Measurements from ENCODE around the gene RBM18. TPM values are rescaled to one million over a fixed set of nuclear protein-coding genes. Genes with fewer than 3 reads are reported as not detected.

Gene RBM18
- total RNA-seq, 1 experiment from 2014 or later = 32.5 TPM

- Histone ChIP-seq H3K9me2 (ENCODE audit: insufficient read depth) (no peaks in the 10 kb centered on the region), H2AFZ (ENCODE audit: low read depth, low read length, poor library complexity, severe bottlenecking) (peak within 1 kb of the TSS; percentile 84), H3K79me2 (ENCODE audit: insufficient read depth, low read length) (no peaks in the 10 kb centered on the region), H3K36me3 (ENCODE audit: control insufficient read depth in 1 of 2, insufficient read depth in 2 of 2, low read length in 2 of 2) (no peaks in the 10 kb centered on the region), H4K20me1 (ENCODE audit: insufficient read depth) (no peaks in the 10 kb centered on the region), H3K4me2 (ENCODE audit: low read length) (peak within 1 kb of the TSS; percentile 75), H3K4me1 (ENCODE audit: control insufficient read depth in 1 of 2, insufficient read depth in 2 of 2, low read length in 2 of 2) (peaks cover 0 to 6% of the 10 kb centered on the region in 2 experiments; a peak in 1 of 4 replicates), H3K27ac (ENCODE audit: low read depth, low read length) (no peak within 1 kb of the TSS; the same call in 1 of the 2 replicates), H3K4me3 (replicated peaks in 1 of 2; ENCODE audit: low read depth in 1 of 2, low read length in 2 of 2) (peak within 1 kb of the TSS; percentile 33 to 58), H3K9me3 (ENCODE audit: control insufficient read depth in 1 of 2, insufficient read depth in 1 of 2, low read depth in 1 of 2, low read length in 2 of 2) (no peaks in the 10 kb centered on the region), H3K9ac (ENCODE audit: low read length) (peak within 1 kb of the TSS; percentile 36), H3K27me3 (ENCODE audit: insufficient read depth, low read length) (peaks cover 13% of the 10 kb centered on the region; the same call in 1 of the 2 replicates)
- intact Hi-C loops (cut with micrococcal nuclease) = no loop called here
- no TSS peak for BruUV-seq (replicated peaks)
- ChIA-PET POLR2A (no interaction called here), CTCF (no interaction called here), RAD21 (ENCODE audit: low non-redundant PET in 1 of 2, low total read pairs in 2 of 2, uncharacterized antibody in 2 of 2, unreplicated experiment in 2 of 2) (no interaction called here)
- peak; percentile 32; the same call in 1 of the 2 replicates for TF ChIP-seq FOSL1 (IDR thresholded peaks at IDR 0.05; ENCODE audit: low read depth)
- TF ChIP-seq ZFX (IDR thresholded peaks at IDR 0.05) = 0 out of 2 replicates have a peak, but pooled peaks have one; percentile 26
- no peak for TF ChIP-seq SIN3A (IDR thresholded peaks at IDR 0.05; ENCODE audit: low read depth)
- peak; percentile 69 for ATAC-seq
- DNase-seq (ENCODE audit: low read depth, low spot score) = no peak
Observed at GRCh38 chr9:122228568-122229484, 35.8 kb downstream of the RBM18 start, which contains the start of gene LHX6. TSS of gene LHX6 (minus strand) at chr9:122228957. CDS start at chr9:122228740, 217 bp downstream.

- no TSS peak for BruUV-seq (replicated peaks)
- no peak overlapping the region; the same call in 1 of the 2 replicates for H3K27ac ChIP-seq (ENCODE audit: low read depth, low read length)
- no peaks in the 10 kb centered on the region for H3K9me3 ChIP-seq (ENCODE audit: control insufficient read depth in 1 of 2, insufficient read depth in 1 of 2, low read depth in 1 of 2, low read length in 2 of 2)
- H3K27me3 ChIP-seq (ENCODE audit: insufficient read depth, low read length) = peaks cover 13% of the 10 kb centered on the region; the same call in 1 of the 2 replicates
- TF ChIP-seq SIN3A (IDR thresholded peaks at IDR 0.05; ENCODE audit: low read depth) (no peak), EGR1 (IDR thresholded peaks at IDR 0.05; ENCODE audit: low read depth) (no peak), ZFX (IDR thresholded peaks at IDR 0.05) (no peak), SP1 (IDR thresholded peaks at IDR 0.05; ENCODE audit: low read depth) (no peak), SRF (IDR thresholded peaks at IDR 0.05; ENCODE audit: low read depth) (no peak), MAX (IDR thresholded peaks at IDR 0.05) (no peak), POLR2AphosphoS5 (IDR thresholded peaks at IDR 0.05; ENCODE audit: low read depth, low read length) (no peak)
- TF ChIP-seq, protein P1, sequence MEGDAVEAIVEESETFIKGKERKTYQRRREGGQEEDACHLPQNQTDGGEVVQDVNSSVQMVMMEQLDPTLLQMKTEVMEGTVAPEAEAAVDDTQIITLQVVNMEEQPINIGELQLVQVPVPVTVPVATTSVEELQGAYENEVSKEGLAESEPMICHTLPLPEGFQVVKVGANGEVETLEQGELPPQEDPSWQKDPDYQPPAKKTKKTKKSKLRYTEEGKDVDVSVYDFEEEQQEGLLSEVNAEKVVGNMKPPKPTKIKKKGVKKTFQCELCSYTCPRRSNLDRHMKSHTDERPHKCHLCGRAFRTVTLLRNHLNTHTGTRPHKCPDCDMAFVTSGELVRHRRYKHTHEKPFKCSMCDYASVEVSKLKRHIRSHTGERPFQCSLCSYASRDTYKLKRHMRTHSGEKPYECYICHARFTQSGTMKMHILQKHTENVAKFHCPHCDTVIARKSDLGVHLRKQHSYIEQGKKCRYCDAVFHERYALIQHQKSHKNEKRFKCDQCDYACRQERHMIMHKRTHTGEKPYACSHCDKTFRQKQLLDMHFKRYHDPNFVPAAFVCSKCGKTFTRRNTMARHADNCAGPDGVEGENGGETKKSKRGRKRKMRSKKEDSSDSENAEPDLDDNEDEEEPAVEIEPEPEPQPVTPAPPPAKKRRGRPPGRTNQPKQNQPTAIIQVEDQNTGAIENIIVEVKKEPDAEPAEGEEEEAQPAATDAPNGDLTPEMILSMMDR (IDR thresholded peaks at IDR 0.05 in 2 of 3, conservative IDR thresholded peaks at IDR 0.05 in 1 of 3; ENCODE audit: borderline replicate concordance in 1 of 3, insufficient read depth in 1 of 3, low read depth in 2 of 3, low read length in 2 of 3) = no peak
- TF ChIP-seq, protein P2, sequence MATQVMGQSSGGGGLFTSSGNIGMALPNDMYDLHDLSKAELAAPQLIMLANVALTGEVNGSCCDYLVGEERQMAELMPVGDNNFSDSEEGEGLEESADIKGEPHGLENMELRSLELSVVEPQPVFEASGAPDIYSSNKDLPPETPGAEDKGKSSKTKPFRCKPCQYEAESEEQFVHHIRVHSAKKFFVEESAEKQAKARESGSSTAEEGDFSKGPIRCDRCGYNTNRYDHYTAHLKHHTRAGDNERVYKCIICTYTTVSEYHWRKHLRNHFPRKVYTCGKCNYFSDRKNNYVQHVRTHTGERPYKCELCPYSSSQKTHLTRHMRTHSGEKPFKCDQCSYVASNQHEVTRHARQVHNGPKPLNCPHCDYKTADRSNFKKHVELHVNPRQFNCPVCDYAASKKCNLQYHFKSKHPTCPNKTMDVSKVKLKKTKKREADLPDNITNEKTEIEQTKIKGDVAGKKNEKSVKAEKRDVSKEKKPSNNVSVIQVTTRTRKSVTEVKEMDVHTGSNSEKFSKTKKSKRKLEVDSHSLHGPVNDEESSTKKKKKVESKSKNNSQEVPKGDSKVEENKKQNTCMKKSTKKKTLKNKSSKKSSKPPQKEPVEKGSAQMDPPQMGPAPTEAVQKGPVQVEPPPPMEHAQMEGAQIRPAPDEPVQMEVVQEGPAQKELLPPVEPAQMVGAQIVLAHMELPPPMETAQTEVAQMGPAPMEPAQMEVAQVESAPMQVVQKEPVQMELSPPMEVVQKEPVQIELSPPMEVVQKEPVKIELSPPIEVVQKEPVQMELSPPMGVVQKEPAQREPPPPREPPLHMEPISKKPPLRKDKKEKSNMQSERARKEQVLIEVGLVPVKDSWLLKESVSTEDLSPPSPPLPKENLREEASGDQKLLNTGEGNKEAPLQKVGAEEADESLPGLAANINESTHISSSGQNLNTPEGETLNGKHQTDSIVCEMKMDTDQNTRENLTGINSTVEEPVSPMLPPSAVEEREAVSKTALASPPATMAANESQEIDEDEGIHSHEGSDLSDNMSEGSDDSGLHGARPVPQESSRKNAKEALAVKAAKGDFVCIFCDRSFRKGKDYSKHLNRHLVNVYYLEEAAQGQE (IDR thresholded peaks at IDR 0.05; ENCODE audit: low read depth) = no peak
- H3K4me2 ChIP-seq (ENCODE audit: low read length) = peak overlapping the region; percentile 75
- ATAC-seq (no peak), DNase-seq (ENCODE audit: low read depth, low spot score) (no peak)
- no peaks in the 10 kb centered on the region for H3K9me2 ChIP-seq (ENCODE audit: insufficient read depth)
- ChIA-PET CTCF (no interaction called here), RAD21 (ENCODE audit: low non-redundant PET in 1 of 2, low total read pairs in 2 of 2, uncharacterized antibody in 2 of 2, unreplicated experiment in 2 of 2) (no interaction called here), POLR2A (no interaction called here)
- H3K4me3 ChIP-seq (replicated peaks in 1 of 2; ENCODE audit: low read depth in 1 of 2, low read length in 2 of 2) = peak overlapping the region; percentile 33 to 58
- H4K20me1 ChIP-seq (ENCODE audit: insufficient read depth) = no peaks in the 10 kb centered on the region
- no peaks in the 10 kb centered on the region for H3K79me2 ChIP-seq (ENCODE audit: insufficient read depth, low read length)
- peaks cover 0 to 6% of the 10 kb centered on the region in 2 experiments; a peak in 1 of 4 replicates for H3K4me1 ChIP-seq (ENCODE audit: control insufficient read depth in 1 of 2, insufficient read depth in 2 of 2, low read length in 2 of 2)
- H2AFZ ChIP-seq (ENCODE audit: low read depth, low read length, poor library complexity, severe bottlenecking) = no peak overlapping the region
- H3K36me3 ChIP-seq (ENCODE audit: control insufficient read depth in 1 of 2, insufficient read depth in 2 of 2, low read length in 2 of 2) = no peaks in the 10 kb centered on the region
- intact Hi-C loops (cut with micrococcal nuclease) = no loop called here
- peak overlapping the region; percentile 36 for H3K9ac ChIP-seq (ENCODE audit: low read length)
Observed at GRCh38 chr9:122228191-122228567, 36.5 kb downstream of the RBM18 start.

Measured in HCT116 (cell line).